Omental fat pad (tissue), 4 donors: ENCODE measurements around the gene TUBD1. TPM values are rescaled to one million over a fixed set of nuclear protein-coding genes. Genes with fewer than 3 reads are reported as not detected.

Experiments
- small RNA-seq: library from RNA; depleted of rRNA; stranded (forward); fragments of <200 nt; gene quantifications from one replicate; pipeline ENCODE3, GENCODE V24; 2016
- total RNA-seq, 4 donors: library from RNA; depleted of rRNA; stranded (reverse); fragments of >200 nt; gene quantifications; one replicate each; pipeline ENCODE4 v1.1.0, GENCODE V29; 2016

Gene TUBD1
- total RNA-seq, 4 donors from 2014 or later = 5.3 to 14.5 (median 7.2) TPM

Small RNA genes within 50 kb of the gene (small RNA-seq; reads per million reads assigned to genes)
- not detected for gene RNU6-450P
- not detected for gene RPS29P21

Other genes starting within 250 kb of the TUBD1 start
- 10 to 100 TPM; 28.1 to 80.0 (median 30.6) TPM for gene PTRH2, start 185.5 kb downstream of the TUBD1 start, total RNA-seq
- gene VMP1, start 185.3 kb downstream of the TUBD1 start, total RNA-seq = 100 to 1,000 TPM; 169 to 476 (median 278) TPM
- 10 to 100 TPM; 30.6 to 56.3 (median 35.4) TPM for gene RPS6KB1, start 178 bp upstream of the TUBD1 start, total RNA-seq
- 10 to 100 TPM; 24.7 to 34.0 (median 27.9) TPM for gene RNFT1, start 71.8 kb upstream of the TUBD1 start, total RNA-seq
- gene HEATR6, start 186.0 kb upstream of the TUBD1 start, total RNA-seq = 10 to 100 TPM in 3 of 4 donors, 1 to 10 TPM in 1; 8.8 to 16.7 (median 11.8) TPM